Panc1 (cell line): Measurements from ENCODE around the gene SLC9A5. TPM values are rescaled to one million over a fixed set of nuclear protein-coding genes. Genes with fewer than 3 reads are reported as not detected.
A peak's percentile ranks its signal among the peaks of the same experiment; 100 is the strongest.

Experiments used
- ATAC-seq: fragments of 200-7000 bp; cut with Tn5 transposase; 2 replicates; pipeline ENCODE4 v1.9.1; 2020; ENCODE audit warnings: mild to moderate bottlenecking, moderate library complexity
- Bru-seq: library from RNA; stranded (reverse); fragments of 400-500 nt; gene quantifications from one replicate; lab custom pipeline; 2021; lab: Mats Ljungman, UMichigan
- BruChase-seq, 2 experiments: library from RNA; stranded (reverse); fragments of 400-500 nt; gene quantifications; one replicate each; lab custom pipeline; 2021; lab: Mats Ljungman, UMichigan
- BruUV-seq: library from RNA; stranded (reverse); fragments of 400-500 nt; replicated peaks from 2 replicates; lab custom pipeline; 2021; lab: Mats Ljungman, UMichigan
- CTCF ChIA-PET: fragments of 300-600 bp; sonication (Branson Sonifier 250); formaldehyde crosslinking; loops from one replicate; lab custom pipeline; 2022; ENCODE audit warnings: antibody characterized with exemption; lab: Charles Lee
- POLR2A ChIA-PET: fragments of 300-600 bp; sonication (Branson Sonifier 250); formaldehyde crosslinking; loops from one replicate; lab custom pipeline; 2022; ENCODE audit warnings: antibody characterized with exemption; lab: Charles Lee
- DNase-seq: peaks from one replicate; pipeline ENCODE4 v3.0.0-alpha.2; 2010; ENCODE audit warnings: low read depth, low spot score
- H3K27ac ChIP-seq: 2 replicates; pipeline ENCODE4 v1.5.1; 2011; ENCODE audit warnings: mild to moderate bottlenecking, low read length, inconsistent platforms
- H3K27me3 ChIP-seq: fragments of 200-500 bp; sonication (Bioruptor generic); 2 replicates; pipeline ENCODE4 v1.6.0; 2014; ENCODE audit warnings: low read length, inconsistent platforms; ENCODE audit not compliant: control insufficient read depth, insufficient read depth
- H3K36me3 ChIP-seq: fragments of 200-500 bp; sonication (Bioruptor generic); 2 replicates; pipeline ENCODE4 v1.5.1; 2014; ENCODE audit warnings: inconsistent platforms, mild to moderate bottlenecking, low read length, moderate library complexity; ENCODE audit not compliant: control insufficient read depth, insufficient read depth
- H3K4me1 ChIP-seq: 2 replicates; pipeline ENCODE4 v1.5.1; 2011; ENCODE audit warnings: inconsistent platforms, mild to moderate bottlenecking, low read length, moderate library complexity; ENCODE audit not compliant: control insufficient read depth, insufficient read depth
- H3K4me3 ChIP-seq, 2 experiments: 2 replicates each; pipeline ENCODE4 v1.5.1; 2011 to 2012; ENCODE audit warnings: low read depth in 2 of 2, low read length in 2 of 2, mild to moderate bottlenecking in 2 of 2, inconsistent platforms in 1 of 2, moderate library complexity in 1 of 2
- H3K9me3 ChIP-seq: fragments of 200-500 bp; sonication (Bioruptor generic); 2 replicates; pipeline ENCODE4 v1.5.1; 2014; ENCODE audit warnings: low read depth, mild to moderate bottlenecking, inconsistent platforms, low read length, moderate library complexity; ENCODE audit not compliant: control insufficient read depth, insufficient read depth
- CTCF ChIP-seq: fragments of 450-650 bp; IDR thresholded peaks from 2 replicates; pipeline ENCODE4 v1.5.1; 2017; ENCODE audit warnings: mild to moderate bottlenecking
- POLR2AphosphoS5 ChIP-seq: IDR thresholded peaks from 2 replicates; pipeline ENCODE4 v1.6.1; 2012; ENCODE audit warnings: mild to moderate bottlenecking, low read depth, low read length, moderate library complexity
- REST ChIP-seq, 2 experiments: IDR thresholded peaks; 2 replicates each; pipeline ENCODE4 v1.6.1; 2011 to 2012; ENCODE audit warnings: low read depth in 2 of 2, control low read depth in 1 of 2, low read length in 1 of 2, mild to moderate bottlenecking in 1 of 2, moderate library complexity in 1 of 2; ENCODE audit not compliant: insufficient read depth in 1 of 2
- SIN3A ChIP-seq: IDR thresholded peaks from 2 replicates; pipeline ENCODE4 v1.6.1; 2012; ENCODE audit warnings: low read depth, mild to moderate bottlenecking, low read length, moderate library complexity, borderline replicate concordance; ENCODE audit not compliant: insufficient read depth
- TCF7L2 ChIP-seq: IDR thresholded peaks from 2 replicates; pipeline ENCODE4 v1.6.1; 2011; ENCODE audit warnings: mild to moderate bottlenecking, low read depth, low read length, inconsistent platforms
- in situ Hi-C: cut with HindIII; loops from 2 replicates; pipeline ENCODE4 v1.10.0; 2016; ENCODE audit warnings: low sequenced_read_pairs, low pct_unique_long_range_greater_than_20kb
- intact Hi-C: fragments of 100-400 bp; cut with micrococcal nuclease; formaldehyde crosslinking; loops from one replicate; pipeline ENCODE4 v1.10.0; 2022; ENCODE audit not compliant: unreplicated experiment
- long read RNA-seq: library from polyadenylated mRNA; unstranded; transcript quantifications from one replicate; pipeline ENCODE4 v2.0.0, GENCODE V29; 2021; ENCODE audit not compliant: unreplicated experiment
- polyA plus RNA-seq: library from polyadenylated mRNA; unstranded; fragments of >200 nt; gene quantifications from one replicate; pipeline ENCODE4 v1.2.1, GENCODE V29; 2012; ENCODE audit warnings: missing spikeins; ENCODE audit not compliant: insufficient read length
- total RNA-seq: library from RNA; stranded (reverse); gene quantifications from one replicate; pipeline ENCODE4 v1.2.1, GENCODE V29; 2021; ENCODE audit not compliant: unreplicated experiment

Gene SLC9A5
- 1.7 TPM for total RNA-seq
- polyA plus RNA-seq, result 2.3 TPM
- Bru-seq, nascent RNA, result percentile 32 among the genes with signal in this experiment
- BruChase-seq, experiment 1, labeled RNA remaining after a 2-hour chase, result percentile 43 among the genes with signal in this experiment
- BruChase-seq, experiment 2, labeled RNA remaining after a 6-hour chase, result percentile 48 among the genes with signal in this experiment
- long read RNA-seq, partial matches to known transcripts, result 1 of 5 reads
- long read RNA-seq, other reads (novel, unspliced or antisense), result 4 of 5 reads

- DNase-seq, result no peak
- POLR2A ChIA-PET, result interaction anchor here (0.6 kb wide), 1 partner anchor 304 kb away, joined by 7 read pairs; no protein-coding TSS in a partner anchor
- H3K9me3 ChIP-seq, result no peaks in the 10 kb centered on the region
- intact Hi-C loops (no loop called here), in situ Hi-C loops (no loop called here)
- ATAC-seq, result peak; percentile 29
- no peaks in the 10 kb centered on the region; the same call in 1 of the 2 replicates for H3K36me3 ChIP-seq
- TF ChIP-seq TCF7L2 (no peak), CTCF (no peak; the same call in 1 of the 2 replicates), SIN3A (no peak), POLR2AphosphoS5 (no peak), REST (IDR thresholded peaks at IDR 0.05; ENCODE audit: insufficient read depth in 1 of 2, low read depth in 2 of 2, low read length in 1 of 2) (no peak)
- CTCF ChIA-PET, result no interaction called here
- H3K27ac ChIP-seq, result no peak within 1 kb of the TSS
- BruUV-seq, result no TSS peak
- no peaks in the 10 kb centered on the region for H3K27me3 ChIP-seq
- peak within 1 kb of the TSS; percentile 64 to 73 for H3K4me3 ChIP-seq
- H3K4me1 ChIP-seq, result peaks cover 7% of the 10 kb centered on the region
Measured at GRCh38 chr16:67248401-67249177, at the start of gene SLC9A5. SLC9A5 (plus strand) TSS chr16:67248979; CDS start chr16:67249015, 36 bp downstream.

GRCh38 chr16:67199011-67199807, 49.6 kb upstream of the SLC9A5 start, which contains the start of gene ELMO3:
ELMO3 (plus strand) TSS chr16:67199131; CDS start chr16:67199327, 196 bp downstream.
- H3K4me1 ChIP-seq, result peaks cover 14% of the 10 kb centered on the region
- H3K27ac ChIP-seq, result peak within 1 kb of the TSS; percentile 23; the same call in 1 of the 2 replicates
- no TSS peak for BruUV-seq
- DNase-seq, result no peak
- POLR2A ChIA-PET, result no interaction called here
- intact Hi-C loops, result no loop called here
- H3K36me3 ChIP-seq, result peaks cover 4% of the 10 kb centered on the region
- CTCF ChIA-PET, result interaction anchor here (0.7 kb wide), 1 partner anchor 10 kb away, joined by 4 read pairs; no protein-coding TSS in a partner anchor
- no peaks in the 10 kb centered on the region for H3K9me3 ChIP-seq
- in situ Hi-C loops, result no loop called here
- H3K4me3 ChIP-seq, result no peak within 1 kb of the TSS
- peak; percentile 62; the same call in 1 of the 2 replicates for TF ChIP-seq CTCF
- no peak for TF ChIP-seq SIN3A
- no peaks in the 10 kb centered on the region for H3K27me3 ChIP-seq
- peak; percentile 43 for ATAC-seq
